Measurements from ENCODE around the gene ELN. TPM values are rescaled to one million over a fixed set of nuclear protein-coding genes. Genes with fewer than 3 reads are reported as not detected.

ELN gene
- total RNA-seq, 1 experiment from 2014 or later: 0.37 TPM

DNA sequence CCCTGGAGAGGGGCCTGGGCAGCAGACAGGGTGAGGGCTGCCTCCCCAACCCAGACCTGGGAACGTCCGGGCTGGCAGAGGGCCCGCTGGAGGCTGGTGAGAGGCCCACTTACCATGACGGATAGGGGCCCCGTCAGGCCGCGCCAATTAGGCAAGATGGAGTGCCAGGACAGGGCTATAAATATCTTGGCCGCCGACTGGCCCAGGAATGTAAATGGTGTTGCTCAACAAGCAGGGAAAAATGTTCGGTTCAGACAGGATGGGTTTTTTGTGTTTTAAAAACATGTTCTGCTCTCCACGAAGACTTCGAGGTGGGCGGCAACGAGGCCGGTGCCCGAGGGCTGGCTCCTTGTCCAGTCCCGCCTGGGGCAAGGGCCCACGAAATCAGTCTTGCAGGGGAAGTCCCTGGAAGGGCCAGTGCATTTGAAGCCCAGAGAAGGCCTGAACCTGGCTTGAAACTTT lies 35.8 kb upstream of the ELN start:
- Histone ChIP-seq H4K5ac (ENCODE audit: insufficient read length, low read depth, low read length) (no peak overlapping the region), H3T11ph (ENCODE audit: low read length) (no peak overlapping the region), H3K9me3 (ENCODE audit: control insufficient read depth, low read depth, low read length) (peaks cover 8% of the 10 kb centered on the region), H4K91ac (ENCODE audit: insufficient read length, low read depth, low read length) (no peak overlapping the region), H3K9ac (ENCODE audit: extremely low read depth, insufficient read length, low read length) (no peak overlapping the region), H2AFZ (ENCODE audit: low read length) (no peak overlapping the region), H3K23me2 (ENCODE audit: insufficient read length, low read depth, low read length, poor library complexity, severe bottlenecking) (no peaks in the 10 kb centered on the region), H2BK5ac (ENCODE audit: insufficient read length, low read length) (no peak overlapping the region), H2BK12ac (ENCODE audit: insufficient read length, low read depth, low read length) (no peak overlapping the region), H3K4me2 (ENCODE audit: insufficient read depth, insufficient read length, low read length) (no peak overlapping the region), H3K18ac (ENCODE audit: insufficient read length, low read depth, low read length) (no peak overlapping the region), H2BK15ac (ENCODE audit: low read depth, low read length) (no peak overlapping the region), H3K27me3 (ENCODE audit: insufficient read depth, low read length) (no peaks in the 10 kb centered on the region), H3K27ac (ENCODE audit: insufficient read length, low read depth, low read length) (no peak overlapping the region), H3K14ac (ENCODE audit: insufficient read depth, low read length) (no peak overlapping the region), H2BK20ac (ENCODE audit: low read depth, low read length, poor library complexity, severe bottlenecking) (no peak overlapping the region), H3K56ac (ENCODE audit: insufficient read length, low read depth, low read length) (no peak overlapping the region), H4K8ac (replicated peaks; ENCODE audit: insufficient read length, low read depth, low read length) (no peak overlapping the region), H2AK5ac (ENCODE audit: insufficient read length, low read length) (no peak overlapping the region), H2BK120ac (ENCODE audit: low read depth, low read length, poor library complexity, severe bottlenecking) (no peak overlapping the region), H3K23ac (ENCODE audit: insufficient read length, low read depth, low read length) (no peak overlapping the region), H4K20me1 (ENCODE audit: control insufficient read depth, insufficient read depth, insufficient read length) (no peaks in the 10 kb centered on the region), H3K4ac (ENCODE audit: low read depth, low read length) (no peak overlapping the region), H3K4me1 (ENCODE audit: insufficient read depth, low read length) (no peaks in the 10 kb centered on the region), H3K79me2 (ENCODE audit: insufficient read depth, low read length) (no peaks in the 10 kb centered on the region), H3K79me1 (ENCODE audit: insufficient read depth, low read depth, low read length, poor library complexity, severe bottlenecking) (no peaks in the 10 kb centered on the region)
- Mint-ChIP-seq H3K9me3 (peaks cover 10 to 19% of the 10 kb centered on the region in 2 experiments), H3K4me3 (no peak overlapping the region), H3K27me3 (ENCODE audit: low read depth) (peaks cover 5% of the 10 kb centered on the region), H3K27ac (no peak overlapping the region), H3K36me3 (ENCODE audit: insufficient read depth in 1 of 3, low read depth in 3 of 3) (peaks cover 0 to 5% (median 4%) of the 10 kb centered on the region in 3 experiments; a peak in 4 of 7 replicates), H3K4me1 (peaks cover 0 to 2% of the 10 kb centered on the region in 2 experiments; a peak in 1 of 4 replicates)
- no peak for DNase-seq
- no peak for TF ChIP-seq CTCF (conservative IDR thresholded peaks at IDR 0.05)
- no CpG with 5 or more reads among the region's 18 CpGs for WGBS (ENCODE audit: extremely low coverage, insufficient read length, low lambda C conversion rate)
